IgD-negative memory B cell (primary cell): ENCODE results near the gene B4GALNT3. TPM values are rescaled to one million over a fixed set of nuclear protein-coding genes. Genes with fewer than 3 reads are reported as not detected.

Experiments used
- H3K27ac Mint-ChIP-seq, 3 donors: one replicate each; pipeline ENCODE4 v1.8.0; 2020 to 2022; ENCODE audit warnings: mild to moderate bottlenecking in 3 of 3, mixed read lengths in 3 of 3, moderate library complexity in 1 of 3
- H3K27me3 Mint-ChIP-seq: one replicate; pipeline ENCODE4 v1.8.0; 2021; ENCODE audit warnings: mixed read lengths
- H3K36me3 Mint-ChIP-seq: one replicate; pipeline ENCODE4 v1.8.0; 2020; ENCODE audit warnings: mild to moderate bottlenecking, mixed read lengths
- H3K4me1 Mint-ChIP-seq, 3 donors: one replicate each; pipeline ENCODE4 v1.8.0; 2020 to 2022; ENCODE audit warnings: mixed read lengths in 3 of 3, mild to moderate bottlenecking in 1 of 3
- H3K4me3 Mint-ChIP-seq, 4 donors: one replicate each; pipeline ENCODE4 v1.8.0; 2020 to 2022; ENCODE audit warnings: mild to moderate bottlenecking in 4 of 4, mixed read lengths in 4 of 4, moderate library complexity in 3 of 4
- H3K9me3 Mint-ChIP-seq, 3 donors: one replicate each; pipeline ENCODE4 v1.8.0; 2020 to 2021; ENCODE audit warnings: mixed read lengths in 3 of 3, mild to moderate bottlenecking in 1 of 3
- polyA plus RNA-seq: library from polyadenylated mRNA; unstranded; fragments of 300-500 nt; fragmentation: Illumina TruSeq; gene quantifications from one replicate; pipeline ENCODE4 v1.2.3, GENCODE V29; 2021

B4GALNT3 gene
- polyA plus RNA-seq, 1 donor from 2014 or later: 0.89 TPM

- Mint-ChIP-seq H3K27me3 (peaks cover 33% of the 10 kb centered on the region), H3K9me3 (no peaks in the 10 kb centered on the region), H3K4me3 (no peak overlapping the region), H3K36me3 (no peaks in the 10 kb centered on the region), H3K4me1 (no peaks in the 10 kb centered on the region), H3K27ac (no peak overlapping the region)
Observed at GRCh38 chr12:480831-481816, 21.4 kb downstream of the B4GALNT3 start.

- peaks cover 36% of the 10 kb centered on the region for H3K27me3 Mint-ChIP-seq
- peaks cover 0 to 7% (median 2%) of the 10 kb centered on the region in 3 donors for H3K9me3 Mint-ChIP-seq
- H3K4me3 Mint-ChIP-seq: no peak overlapping the region
- H3K27ac Mint-ChIP-seq: no peak overlapping the region
- H3K4me1 Mint-ChIP-seq: no peaks in the 10 kb centered on the region
- H3K36me3 Mint-ChIP-seq: no peaks in the 10 kb centered on the region
Observed at GRCh38 chr12:482061-482460, 22.3 kb downstream of the B4GALNT3 start.

- H3K36me3 Mint-ChIP-seq: no peaks in the 10 kb centered on the region
- peaks cover 33% of the 10 kb centered on the region for H3K27me3 Mint-ChIP-seq
- H3K9me3 Mint-ChIP-seq: peaks cover 0 to 15% (median 4%) of the 10 kb centered on the region in 3 donors
- H3K4me3 Mint-ChIP-seq: no peak overlapping the region
- no peak overlapping the region for H3K27ac Mint-ChIP-seq
- H3K4me1 Mint-ChIP-seq: no peaks in the 10 kb centered on the region
Observed at GRCh38 chr12:484096-484495, 24.4 kb downstream of the B4GALNT3 start.

GRCh38 chr12:490260-490659 lies 30.5 kb downstream of the B4GALNT3 start:
- H3K27me3 Mint-ChIP-seq: peaks cover 11% of the 10 kb centered on the region
- no peaks in the 10 kb centered on the region for H3K36me3 Mint-ChIP-seq
- no peak overlapping the region for H3K27ac Mint-ChIP-seq
- H3K4me1 Mint-ChIP-seq: no peaks in the 10 kb centered on the region
- peaks cover 4 to 30% (median 19%) of the 10 kb centered on the region in 3 donors for H3K9me3 Mint-ChIP-seq
- peak overlapping the region in 1 of 4 donors; percentile 19 for H3K4me3 Mint-ChIP-seq

GRCh38 chr12:495466-495865 lies 35.7 kb downstream of the B4GALNT3 start:
- H3K9me3 Mint-ChIP-seq: peaks cover 4 to 8% (median 7%) of the 10 kb centered on the region in 3 donors
- no peak overlapping the region for H3K4me3 Mint-ChIP-seq
- H3K27me3 Mint-ChIP-seq: peaks cover 3% of the 10 kb centered on the region
- no peaks in the 10 kb centered on the region for H3K36me3 Mint-ChIP-seq
- no peak overlapping the region for H3K27ac Mint-ChIP-seq
- H3K4me1 Mint-ChIP-seq: peaks cover 0 to 2% (median 0%) of the 10 kb centered on the region in 3 donors

- peaks cover 2 to 7% (median 4%) of the 10 kb centered on the region in 3 donors for H3K9me3 Mint-ChIP-seq
- H3K27me3 Mint-ChIP-seq: peaks cover 3% of the 10 kb centered on the region
Observed at GRCh38 chr12:496736-497135, 37.0 kb downstream of the B4GALNT3 start.

GRCh38 chr12:497501-498160 lies 37.9 kb downstream of the B4GALNT3 start:
- no peaks in the 10 kb centered on the region for H3K36me3 Mint-ChIP-seq
- H3K27ac Mint-ChIP-seq: no peak overlapping the region
- peaks cover 3% of the 10 kb centered on the region for H3K27me3 Mint-ChIP-seq
- H3K4me3 Mint-ChIP-seq: no peak overlapping the region
- peaks cover 0 to 2% (median 0%) of the 10 kb centered on the region in 3 donors for H3K4me1 Mint-ChIP-seq
- H3K9me3 Mint-ChIP-seq: peaks cover 0 to 4% (median 3%) of the 10 kb centered on the region in 3 donors

More at GRCh38 chr12:496736-497135, 37.0 kb downstream of the B4GALNT3 start:
- Mint-ChIP-seq H3K36me3 (no peaks in the 10 kb centered on the region), H3K4me3 (no peak overlapping the region), H3K27ac (no peak overlapping the region), H3K4me1 (peaks cover 0 to 2% (median 0%) of the 10 kb centered on the region in 3 donors)

- Mint-ChIP-seq H3K9me3 (no peaks in the 10 kb centered on the region), H3K4me3 (peak overlapping the region in 1 of 4 donors; percentile 3), H3K27me3 (peaks cover 9% of the 10 kb centered on the region)
Observed at GRCh38 chr12:499837-500458, 40.2 kb downstream of the B4GALNT3 start.

GRCh38 chr12:501722-502447 lies 42.1 kb downstream of the B4GALNT3 start:
- no peak overlapping the region for H3K4me3 Mint-ChIP-seq
- peaks cover 0 to 2% (median 0%) of the 10 kb centered on the region in 3 donors for H3K4me1 Mint-ChIP-seq
- no peak overlapping the region for H3K27ac Mint-ChIP-seq
- H3K9me3 Mint-ChIP-seq: no peaks in the 10 kb centered on the region
- no peaks in the 10 kb centered on the region for H3K36me3 Mint-ChIP-seq
- peaks cover 9% of the 10 kb centered on the region for H3K27me3 Mint-ChIP-seq

More at GRCh38 chr12:499837-500458, 40.2 kb downstream of the B4GALNT3 start:
- Mint-ChIP-seq H3K36me3 (no peaks in the 10 kb centered on the region), H3K27ac (no peak overlapping the region), H3K4me1 (peaks cover 0 to 2% (median 0%) of the 10 kb centered on the region in 3 donors)

- peak overlapping the region in 2 of 3 donors; percentile 32 to 57 for H3K27ac Mint-ChIP-seq
- peaks cover 0 to 2% (median 0%) of the 10 kb centered on the region in 3 donors for H3K4me1 Mint-ChIP-seq
- H3K36me3 Mint-ChIP-seq: no peaks in the 10 kb centered on the region
- H3K4me3 Mint-ChIP-seq: no peak overlapping the region
- H3K27me3 Mint-ChIP-seq: peaks cover 9% of the 10 kb centered on the region
- H3K9me3 Mint-ChIP-seq: no peaks in the 10 kb centered on the region
Observed at GRCh38 chr12:503111-503761, 43.5 kb downstream of the B4GALNT3 start.

GRCh38 chr12:505221-505620 lies 45.5 kb downstream of the B4GALNT3 start:
- Mint-ChIP-seq H3K4me1 (peaks cover 3 to 5% (median 4%) of the 10 kb centered on the region in 3 donors), H3K9me3 (no peaks in the 10 kb centered on the region), H3K36me3 (peaks cover 2% of the 10 kb centered on the region), H3K4me3 (no peak overlapping the region), H3K27ac (no peak overlapping the region), H3K27me3 (peaks cover 14% of the 10 kb centered on the region)

- Mint-ChIP-seq H3K9me3 (no peaks in the 10 kb centered on the region), H3K27ac (no peak overlapping the region), H3K27me3 (peaks cover 14% of the 10 kb centered on the region), H3K4me1 (peaks cover 3 to 5% (median 4%) of the 10 kb centered on the region in 3 donors), H3K36me3 (peaks cover 2% of the 10 kb centered on the region), H3K4me3 (no peak overlapping the region)
Observed at GRCh38 chr12:507391-507796, 47.7 kb downstream of the B4GALNT3 start.

- peaks cover 2% of the 10 kb centered on the region for H3K36me3 Mint-ChIP-seq
- peaks cover 3 to 5% (median 4%) of the 10 kb centered on the region in 3 donors for H3K4me1 Mint-ChIP-seq
- H3K4me3 Mint-ChIP-seq: no peak overlapping the region
- no peak overlapping the region for H3K27ac Mint-ChIP-seq
- peaks cover 10% of the 10 kb centered on the region for H3K27me3 Mint-ChIP-seq
- H3K9me3 Mint-ChIP-seq: no peaks in the 10 kb centered on the region
Observed at GRCh38 chr12:508145-508544, 48.4 kb downstream of the B4GALNT3 start.

GRCh38 chr12:508795-509194 lies 49.1 kb downstream of the B4GALNT3 start:
- H3K27ac Mint-ChIP-seq: no peak overlapping the region
- peaks cover 3 to 5% (median 4%) of the 10 kb centered on the region in 3 donors for H3K4me1 Mint-ChIP-seq
- peaks cover 7% of the 10 kb centered on the region for H3K27me3 Mint-ChIP-seq
- no peak overlapping the region for H3K4me3 Mint-ChIP-seq
- no peaks in the 10 kb centered on the region for H3K9me3 Mint-ChIP-seq
- H3K36me3 Mint-ChIP-seq: peaks cover 2% of the 10 kb centered on the region
